Esophagus squamous epithelium (tissue), 5 donors: Measurements from ENCODE around the gene GGNBP2. TPM values are rescaled to one million over a fixed set of nuclear protein-coding genes. Genes with fewer than 3 reads are reported as not detected.

Source experiments
- DNase-seq: peaks from one replicate; lab custom pipeline; 2025; lab: John Stamatoyannopoulos, UW
- H3K27ac ChIP-seq, 4 donors: fragments of 200-600 bp; sonication (generic); one replicate each; pipeline ENCODE4 v1.5.1; 2016 to 2019; ENCODE audit warnings: mild to moderate bottlenecking in 1 of 4
- H3K27me3 ChIP-seq, 4 donors: fragments of 200-600 bp; sonication (generic); 1 replicate in 3 of 4; 2 replicates in 1 of 4; pipeline versions ENCODE4 v1.5.1 to v1.6.0; 2017 to 2021; ENCODE audit warnings: antibody characterized with exemption in 1 of 4
- H3K36me3 ChIP-seq, 3 donors: fragments of 200-600 bp; sonication (generic); one replicate each; pipeline ENCODE4 v1.5.1; 2016 to 2019
- H3K4me1 ChIP-seq, 3 donors: fragments of 200-600 bp; sonication (generic); one replicate each; pipeline ENCODE4 v1.5.1; 2017 to 2019
- H3K4me3 ChIP-seq, 4 donors: fragments of 200-600 bp; sonication (generic); 1 replicate in 3 of 4; 2 replicates in 1 of 4; pipeline ENCODE4 v1.5.1; 2016 to 2019; ENCODE audit warnings: mild to moderate bottlenecking in 2 of 4, moderate library complexity in 1 of 4
- H3K9me3 ChIP-seq, 3 donors: fragments of 200-600 bp; sonication (generic); one replicate each; pipeline ENCODE4 v1.5.1; 2016 to 2019
- POLR2A ChIP-seq, 4 donors: fragments of 450-650 bp; IDR thresholded peaks; one replicate each; pipeline ENCODE4 v1.6.1; 2017; ENCODE audit warnings: antibody characterized with exemption in 4 of 4, mild to moderate bottlenecking in 4 of 4, moderate library complexity in 3 of 4
- WGBS, 2 donors: methylation state at CpG; one replicate each; pipeline ENCODE4 v1.1.5; 2018; 5-methylcytosine and 5-hydroxymethylcytosine counted together
- intact Hi-C: fragments of 100-400 bp; cut with DNase I; formaldehyde crosslinking; loops from one replicate; pipeline ENCODE4 v1.15.0; 2022
- total RNA-seq, 4 donors: library from RNA; depleted of rRNA; stranded (reverse); fragments of >200 nt; gene quantifications; one replicate each; pipeline ENCODE4 v1.1.0, GENCODE V29; 2016
- TF ChIP-seq, protein P1 (sequence below), 6 experiments: fragments of 450-650 bp in 4 of 6; fragments of 200-600 bp in 2 of 6; sonication (generic) in 2 of 6; IDR thresholded peaks; one replicate each; pipeline ENCODE4 v1.5.1; 2016 to 2019; ENCODE audit warnings: antibody characterized with exemption in 6 of 6, mild to moderate bottlenecking in 4 of 6, moderate library complexity in 4 of 6
- donor health status: DM: yes; HTN: yes; CAD: no.

Gene GGNBP2
- total RNA-seq, 4 donors from 2014 or later: 32.8 to 59.3 (median 46.3) TPM

DNA sequence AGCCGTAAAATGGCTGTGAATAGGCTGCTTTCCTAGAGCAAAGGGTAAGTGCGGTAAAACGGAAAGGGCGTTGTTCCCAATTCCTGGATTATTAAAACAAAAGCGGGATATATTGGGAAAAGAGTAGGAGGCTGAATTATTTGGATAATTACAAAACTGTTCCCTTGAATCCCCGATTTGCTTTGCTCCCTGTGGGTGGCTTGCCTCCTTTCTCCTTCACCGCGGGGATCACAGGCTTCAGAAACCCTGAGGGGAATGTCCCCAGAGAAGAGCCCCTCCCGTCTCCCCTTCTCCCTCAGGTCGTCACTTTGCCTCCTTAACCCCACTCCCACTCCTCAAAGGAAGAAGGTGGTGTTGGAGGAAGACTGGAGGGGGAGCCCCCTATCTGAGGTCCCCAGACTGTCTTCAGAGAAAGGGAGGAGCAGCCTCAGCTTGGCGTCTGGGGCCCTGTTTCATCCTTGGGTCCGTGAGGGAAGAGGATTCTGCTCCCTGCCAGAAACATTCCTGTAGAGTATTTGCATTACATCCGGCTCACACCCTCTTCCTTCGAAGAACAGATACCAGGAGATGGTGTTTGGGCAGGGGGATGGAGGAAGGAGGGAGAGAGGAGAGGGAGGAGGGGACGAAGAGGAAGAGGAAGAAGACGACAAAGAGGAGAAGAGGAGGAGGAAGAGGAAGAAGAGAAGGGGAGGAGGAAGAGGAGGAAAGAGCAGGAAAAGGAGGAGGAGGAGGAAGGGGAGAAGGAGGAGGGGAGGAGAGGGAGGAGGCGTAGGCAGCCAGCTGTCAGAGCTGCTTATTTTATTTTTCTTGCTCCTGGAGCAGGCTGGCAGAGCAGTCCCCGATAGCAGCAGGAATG lies 88.4 kb downstream of the GGNBP2 start:
- 33 to 44% methylated on average over 16 to 17 of the region's 18 CpGs for WGBS, 2 donors
- Histone ChIP-seq H3K36me3 (no peaks in the 10 kb centered on the region), H3K27ac (no peak overlapping the region), H3K27me3 (peaks cover 0 to 94% (median 0%) of the 10 kb centered on the region in 4 donors), H3K9me3 (no peaks in the 10 kb centered on the region), H3K4me3 (no peak overlapping the region), H3K4me1 (peaks cover 0 to 7% (median 3%) of the 10 kb centered on the region in 3 donors)
- intact Hi-C loops: loop anchor here (5.0 kb wide), 1 partner anchor 414 kb away; no protein-coding TSS in a partner anchor
- TF ChIP-seq POLR2A (IDR thresholded peaks at IDR 0.05): no peak
- TF ChIP-seq, protein P1, sequence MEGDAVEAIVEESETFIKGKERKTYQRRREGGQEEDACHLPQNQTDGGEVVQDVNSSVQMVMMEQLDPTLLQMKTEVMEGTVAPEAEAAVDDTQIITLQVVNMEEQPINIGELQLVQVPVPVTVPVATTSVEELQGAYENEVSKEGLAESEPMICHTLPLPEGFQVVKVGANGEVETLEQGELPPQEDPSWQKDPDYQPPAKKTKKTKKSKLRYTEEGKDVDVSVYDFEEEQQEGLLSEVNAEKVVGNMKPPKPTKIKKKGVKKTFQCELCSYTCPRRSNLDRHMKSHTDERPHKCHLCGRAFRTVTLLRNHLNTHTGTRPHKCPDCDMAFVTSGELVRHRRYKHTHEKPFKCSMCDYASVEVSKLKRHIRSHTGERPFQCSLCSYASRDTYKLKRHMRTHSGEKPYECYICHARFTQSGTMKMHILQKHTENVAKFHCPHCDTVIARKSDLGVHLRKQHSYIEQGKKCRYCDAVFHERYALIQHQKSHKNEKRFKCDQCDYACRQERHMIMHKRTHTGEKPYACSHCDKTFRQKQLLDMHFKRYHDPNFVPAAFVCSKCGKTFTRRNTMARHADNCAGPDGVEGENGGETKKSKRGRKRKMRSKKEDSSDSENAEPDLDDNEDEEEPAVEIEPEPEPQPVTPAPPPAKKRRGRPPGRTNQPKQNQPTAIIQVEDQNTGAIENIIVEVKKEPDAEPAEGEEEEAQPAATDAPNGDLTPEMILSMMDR (IDR thresholded peaks at IDR 0.05): no peak
- no peak for DNase-seq

Other genes starting within 250 kb of the GGNBP2 start
- 1 to 10 TPM in 1 of 4 donors, not detected in 3; 2.9 TPM for gene TBC1D3G, start 221.0 kb upstream of the GGNBP2 start, total RNA-seq
- gene TBC1D3H, start 156.5 kb upstream of the GGNBP2 start, total RNA-seq: not detected
- gene ZNHIT3, start 58.2 kb upstream of the GGNBP2 start, total RNA-seq: 10 to 100 TPM; 13.8 to 38.6 (median 29.2) TPM
- 100 to 1,000 TPM in 2 of 4 donors, 10 to 100 TPM in 2; 46.4 to 124 (median 88.5) TPM for gene MYO19, start 10.1 kb upstream of the GGNBP2 start, total RNA-seq
- 10 to 100 TPM in 1 of 4 donors, 1 to 10 TPM in 3; 6.9 to 11.0 (median 9.0) TPM for gene PIGW, start 9.9 kb upstream of the GGNBP2 start, total RNA-seq
- 10 to 100 TPM in 2 of 4 donors, 1 to 10 TPM in 2; 9.0 to 11.1 (median 10.2) TPM for gene DHRS11, start 47.0 kb downstream of the GGNBP2 start, total RNA-seq
- gene MRM1, start 56.7 kb downstream of the GGNBP2 start, total RNA-seq: 10 to 100 TPM in 1 of 4 donors, 1 to 10 TPM in 3; 5.9 to 10.1 (median 7.0) TPM